Epithelial cell of esophagus (primary cell): ENCODE data around the gene FEZF1.

Experiments
- DNase-seq: peaks from one replicate; pipeline ENCODE4 v3.0.0; 2010; ENCODE audit warnings: low read depth
- H3K4me3 ChIP-seq: 2 replicates; pipeline ENCODE4 v1.5.1; 2011; ENCODE audit warnings: mild to moderate bottlenecking, low read length, control low read depth
- TF ChIP-seq, protein P1 (sequence below): IDR thresholded peaks from 2 replicates; pipeline ENCODE4 v1.5.1; 2011; ENCODE audit warnings: low read depth, mild to moderate bottlenecking, low read length, control low read depth, inconsistent platforms; ENCODE audit not compliant: insufficient read depth; ENCODE audit errors: missing control alignments

Gene FEZF1

DNA sequence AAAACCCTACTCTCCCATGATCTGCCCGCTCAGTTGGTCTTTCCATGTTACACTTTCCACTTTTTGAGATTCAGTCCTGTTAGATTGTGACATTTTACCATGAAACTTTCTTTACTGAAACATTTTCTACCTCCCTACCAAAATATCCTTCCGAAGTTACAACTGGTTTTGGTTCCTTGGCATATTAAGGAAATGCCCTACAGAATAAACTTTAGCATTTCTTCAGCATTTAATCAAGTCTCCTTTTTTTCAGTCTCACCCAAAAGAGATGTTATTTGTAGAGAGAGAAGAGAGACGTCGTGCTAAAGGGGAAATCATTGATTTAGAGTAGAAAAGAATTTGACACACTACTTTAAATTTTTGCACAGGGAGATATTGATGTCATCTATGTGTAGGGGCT is 9.7 kb upstream of the FEZF1 start:
- TF ChIP-seq, protein P1, sequence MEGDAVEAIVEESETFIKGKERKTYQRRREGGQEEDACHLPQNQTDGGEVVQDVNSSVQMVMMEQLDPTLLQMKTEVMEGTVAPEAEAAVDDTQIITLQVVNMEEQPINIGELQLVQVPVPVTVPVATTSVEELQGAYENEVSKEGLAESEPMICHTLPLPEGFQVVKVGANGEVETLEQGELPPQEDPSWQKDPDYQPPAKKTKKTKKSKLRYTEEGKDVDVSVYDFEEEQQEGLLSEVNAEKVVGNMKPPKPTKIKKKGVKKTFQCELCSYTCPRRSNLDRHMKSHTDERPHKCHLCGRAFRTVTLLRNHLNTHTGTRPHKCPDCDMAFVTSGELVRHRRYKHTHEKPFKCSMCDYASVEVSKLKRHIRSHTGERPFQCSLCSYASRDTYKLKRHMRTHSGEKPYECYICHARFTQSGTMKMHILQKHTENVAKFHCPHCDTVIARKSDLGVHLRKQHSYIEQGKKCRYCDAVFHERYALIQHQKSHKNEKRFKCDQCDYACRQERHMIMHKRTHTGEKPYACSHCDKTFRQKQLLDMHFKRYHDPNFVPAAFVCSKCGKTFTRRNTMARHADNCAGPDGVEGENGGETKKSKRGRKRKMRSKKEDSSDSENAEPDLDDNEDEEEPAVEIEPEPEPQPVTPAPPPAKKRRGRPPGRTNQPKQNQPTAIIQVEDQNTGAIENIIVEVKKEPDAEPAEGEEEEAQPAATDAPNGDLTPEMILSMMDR, result no peak
- no peak for DNase-seq
- no peak overlapping the region for H3K4me3 ChIP-seq

DNA sequence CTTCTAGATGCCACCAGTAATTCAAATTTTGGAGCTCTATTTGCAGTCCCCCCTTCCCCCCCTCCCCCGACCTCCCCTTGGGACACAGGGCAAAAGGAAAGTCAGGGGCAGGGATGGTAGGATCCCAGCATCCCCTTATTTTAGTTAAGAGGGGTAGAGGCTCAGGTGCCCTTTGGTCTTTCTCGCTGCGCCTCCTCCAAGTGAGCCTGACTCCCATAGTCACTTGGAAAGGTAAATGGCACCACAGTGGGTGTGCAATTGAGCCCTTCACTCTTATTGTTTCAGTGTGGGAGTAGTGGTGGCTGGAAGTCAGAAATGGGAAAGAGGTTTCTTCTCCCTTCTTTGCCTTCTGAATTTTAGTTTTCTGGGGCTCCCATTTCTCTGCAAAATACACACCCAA is 8.2 kb upstream of the FEZF1 start:
- TF ChIP-seq, protein P1, result no peak
- DNase-seq, result no peak
- no peak overlapping the region for H3K4me3 ChIP-seq

DNA sequence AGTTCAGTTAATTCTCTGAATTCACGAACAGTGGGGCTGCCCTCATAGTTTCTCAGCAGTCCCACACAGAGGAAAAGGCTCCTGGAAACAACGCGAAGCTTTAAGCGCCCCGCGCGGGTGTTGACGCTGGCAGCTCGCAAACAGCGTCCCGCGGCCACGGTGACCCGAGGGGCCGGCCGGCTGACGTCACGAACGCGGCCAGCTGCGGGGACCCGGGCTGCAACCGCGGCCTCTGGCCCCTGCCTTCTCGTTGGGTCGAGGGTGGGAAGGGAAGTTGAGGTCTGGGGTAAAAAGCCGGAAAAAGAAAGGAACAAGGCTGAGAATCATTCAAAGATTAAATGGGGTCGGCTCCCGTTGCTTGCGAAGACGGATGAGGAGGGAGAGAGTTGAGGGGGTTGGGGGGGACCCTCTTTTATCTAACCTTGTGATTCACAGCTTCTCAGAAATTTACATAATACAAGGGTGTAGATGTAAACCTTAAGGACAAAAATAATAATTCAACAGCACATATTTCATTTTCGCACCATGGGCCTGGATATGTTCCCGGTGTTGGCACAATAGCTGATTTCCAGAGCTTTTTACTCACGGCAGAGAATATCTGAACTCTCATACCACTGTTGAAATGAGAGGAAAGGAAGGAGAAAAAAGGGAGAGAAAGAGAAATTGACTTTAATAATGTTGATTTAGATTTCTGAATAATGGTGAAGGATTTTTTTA is 7.3 kb upstream of the FEZF1 start:
- H3K4me3 ChIP-seq, result no peak overlapping the region
- DNase-seq, result no peak
- TF ChIP-seq, protein P1, result no peak

- DNase-seq, result no peak
- no peak overlapping the region for H3K4me3 ChIP-seq
- TF ChIP-seq, protein P1, result no peak
Measured at GRCh38 chr7:122311050-122311700, 6.6 kb upstream of the FEZF1 start.

DNA sequence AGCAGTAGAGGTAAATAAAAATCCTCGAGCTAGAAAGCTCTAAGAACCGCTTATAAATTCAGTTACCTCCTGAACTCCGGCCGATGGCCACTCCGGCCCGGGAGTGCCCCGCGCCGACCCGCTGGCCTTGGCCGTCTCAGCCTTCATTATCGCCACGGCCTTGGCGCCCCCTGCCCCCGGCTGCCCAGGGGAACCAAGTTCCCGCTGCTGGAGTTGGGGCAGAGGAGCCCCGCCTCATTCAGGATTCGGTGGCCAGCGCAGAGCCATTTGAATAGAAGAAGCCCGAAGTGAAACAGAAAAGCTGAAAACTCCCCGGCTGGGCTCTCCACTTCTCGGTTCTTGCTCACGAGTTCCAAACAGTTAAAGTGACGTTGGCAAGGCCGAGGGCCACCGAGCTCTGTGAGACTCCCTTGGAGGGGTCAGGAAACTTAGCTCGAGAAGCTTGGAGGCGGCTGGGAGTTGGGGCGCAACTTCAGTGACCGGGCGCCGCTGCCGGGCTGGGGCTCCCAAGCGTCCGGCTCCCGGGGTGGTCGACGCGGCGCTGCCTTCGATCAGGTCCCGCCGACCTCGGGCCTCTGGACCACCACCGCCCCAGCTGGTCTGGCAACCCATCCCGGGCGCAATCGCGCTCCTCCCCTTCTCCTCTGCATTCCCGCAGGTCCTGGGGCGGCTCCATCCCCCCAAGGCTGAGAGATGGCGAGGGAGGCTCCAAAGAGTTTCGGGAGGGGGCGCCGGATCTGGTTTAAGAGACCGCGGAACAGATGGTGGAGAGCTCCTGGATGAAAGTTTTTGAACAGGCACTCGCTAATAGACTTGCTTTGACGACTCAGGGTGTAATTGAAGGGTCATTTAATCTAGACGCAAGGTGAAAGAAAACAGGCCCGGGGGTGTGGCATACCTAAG is 5.8 kb upstream of the FEZF1 start:
- peak overlapping the region; percentile 18 for H3K4me3 ChIP-seq
- TF ChIP-seq, protein P1, result no peak
- no peak for DNase-seq

DNA sequence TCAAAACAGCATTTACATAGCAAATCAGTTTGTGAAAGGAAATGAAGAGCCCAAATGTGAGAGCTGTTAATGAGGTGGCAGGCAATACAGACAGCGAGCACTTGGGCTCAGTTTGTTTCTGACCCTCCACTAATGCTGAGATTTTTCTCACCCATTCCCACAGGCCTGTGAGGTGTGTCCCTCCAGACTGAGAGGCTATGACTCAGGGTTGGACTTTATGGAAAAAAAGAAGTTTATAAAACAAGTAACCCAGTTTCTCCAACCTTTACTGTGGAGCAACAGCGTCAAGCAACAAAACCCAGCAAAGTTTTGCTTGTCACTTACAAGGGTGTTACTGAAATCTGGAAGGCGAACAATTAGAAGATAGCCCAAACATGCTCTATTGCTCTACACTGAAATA is 4.9 kb upstream of the FEZF1 start:
- TF ChIP-seq, protein P1, result no peak
- H3K4me3 ChIP-seq, result no peak overlapping the region
- DNase-seq, result no peak
